Adrenal gland (tissue), 5 donors: ENCODE measurements around the gene KCNN3.

Source experiments
- POLR2A ChIP-seq, 2 donors: fragments of 450-650 bp; IDR thresholded peaks; one replicate each; pipeline ENCODE4 v1.6.1; 2017; ENCODE audit warnings: antibody characterized with exemption in 2 of 2, mild to moderate bottlenecking in 2 of 2, moderate library complexity in 1 of 2
- TF ChIP-seq, protein P1 (sequence below), 6 experiments: fragments of 450-650 bp in 4 of 6; fragments of 200-600 bp in 2 of 6; sonication (generic) in 1 of 6; IDR thresholded peaks; 1 replicate in 5 of 6; 2 replicates in 1 of 6; pipeline versions ENCODE4 v1.5.1 to v1.8.0; 2016 to 2021; ENCODE audit warnings: antibody characterized with exemption in 6 of 6, mild to moderate bottlenecking in 2 of 6, moderate library complexity in 1 of 6
- donor health status: DM: no; HTN: no; CAD: no.

DNA sequence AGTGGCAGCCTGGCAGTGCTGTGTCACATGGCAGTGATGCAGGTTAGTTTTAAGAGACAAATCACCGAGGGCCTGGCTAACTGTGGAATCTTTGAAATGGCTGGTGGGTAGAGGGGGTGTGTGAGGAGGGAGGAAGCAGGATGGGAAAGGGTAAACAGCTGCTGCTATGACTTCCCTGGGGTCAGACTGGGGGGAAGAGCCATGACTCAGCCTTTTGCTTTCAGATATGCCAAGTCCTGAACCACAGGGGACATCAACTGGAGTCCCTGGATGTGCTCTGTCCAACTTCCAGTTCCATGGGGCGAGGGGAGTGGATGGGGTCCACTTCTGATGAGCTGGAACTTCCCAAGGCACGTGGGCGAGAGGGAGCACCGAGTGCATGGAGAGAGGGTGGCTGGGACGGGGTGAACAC lies 141.0 kb downstream of the KCNN3 start:
- TF ChIP-seq, protein P1, sequence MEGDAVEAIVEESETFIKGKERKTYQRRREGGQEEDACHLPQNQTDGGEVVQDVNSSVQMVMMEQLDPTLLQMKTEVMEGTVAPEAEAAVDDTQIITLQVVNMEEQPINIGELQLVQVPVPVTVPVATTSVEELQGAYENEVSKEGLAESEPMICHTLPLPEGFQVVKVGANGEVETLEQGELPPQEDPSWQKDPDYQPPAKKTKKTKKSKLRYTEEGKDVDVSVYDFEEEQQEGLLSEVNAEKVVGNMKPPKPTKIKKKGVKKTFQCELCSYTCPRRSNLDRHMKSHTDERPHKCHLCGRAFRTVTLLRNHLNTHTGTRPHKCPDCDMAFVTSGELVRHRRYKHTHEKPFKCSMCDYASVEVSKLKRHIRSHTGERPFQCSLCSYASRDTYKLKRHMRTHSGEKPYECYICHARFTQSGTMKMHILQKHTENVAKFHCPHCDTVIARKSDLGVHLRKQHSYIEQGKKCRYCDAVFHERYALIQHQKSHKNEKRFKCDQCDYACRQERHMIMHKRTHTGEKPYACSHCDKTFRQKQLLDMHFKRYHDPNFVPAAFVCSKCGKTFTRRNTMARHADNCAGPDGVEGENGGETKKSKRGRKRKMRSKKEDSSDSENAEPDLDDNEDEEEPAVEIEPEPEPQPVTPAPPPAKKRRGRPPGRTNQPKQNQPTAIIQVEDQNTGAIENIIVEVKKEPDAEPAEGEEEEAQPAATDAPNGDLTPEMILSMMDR (IDR thresholded peaks at IDR 0.05) = no peak
- no peak for TF ChIP-seq POLR2A (IDR thresholded peaks at IDR 0.05)
